NOMO-1 treated with DMSO at 0.1 percent for 48 hours (cell line): Measurements from ENCODE around the gene RHOBTB1.

ENCODE experiments used
- DNase-seq: peaks from one replicate; lab custom pipeline; 2025; ENCODE audit not compliant: unreplicated experiment; lab: John Stamatoyannopoulos, UW

The RHOBTB1 gene

GRCh38 chr10:60822809-60823208 is 121.2 kb downstream of the RHOBTB1 start:
- no peak for DNase-seq

- no peak for DNase-seq
These were observed 122.3 kb downstream of the RHOBTB1 start for GRCh38 chr10:60821656-60822055.

GRCh38 chr10:60820093-60820754 is 123.8 kb downstream of the RHOBTB1 start:
- peak; percentile 32 for DNase-seq
